Transverse colon (tissue), 4 donors: ENCODE results near the gene CACNA1B.

Source experiments
- EP300 ChIP-seq: sonication (generic); formaldehyde crosslinking; IDR thresholded peaks from one replicate; pipeline ENCODE4 v1.6.1; 2017; ENCODE audit warnings: antibody characterized with exemption, low read depth
- POLR2A ChIP-seq: fragments of 450-650 bp; IDR thresholded peaks from one replicate; pipeline ENCODE4 v1.6.1; 2016; ENCODE audit warnings: antibody characterized with exemption, mild to moderate bottlenecking, moderate library complexity
- POLR2AphosphoS5 ChIP-seq, 3 donors: sonication (generic); formaldehyde crosslinking; IDR thresholded peaks; one replicate each; pipeline ENCODE4 v1.6.1; 2016; ENCODE audit warnings: antibody characterized with exemption in 3 of 3
- TF ChIP-seq, protein P1 (sequence below), 5 experiments: fragments of 200-600 bp in 3 of 5; fragments of 450-650 bp in 2 of 5; sonication (generic) in 3 of 5; IDR thresholded peaks; 1 replicate in 2 of 5; 2 replicates in 3 of 5; pipeline ENCODE4 v1.5.1; 2016 to 2017; ENCODE audit warnings: antibody characterized with exemption in 5 of 5, inconsistent platforms in 3 of 5, mild to moderate bottlenecking in 2 of 5, moderate library complexity in 1 of 5

DNA sequence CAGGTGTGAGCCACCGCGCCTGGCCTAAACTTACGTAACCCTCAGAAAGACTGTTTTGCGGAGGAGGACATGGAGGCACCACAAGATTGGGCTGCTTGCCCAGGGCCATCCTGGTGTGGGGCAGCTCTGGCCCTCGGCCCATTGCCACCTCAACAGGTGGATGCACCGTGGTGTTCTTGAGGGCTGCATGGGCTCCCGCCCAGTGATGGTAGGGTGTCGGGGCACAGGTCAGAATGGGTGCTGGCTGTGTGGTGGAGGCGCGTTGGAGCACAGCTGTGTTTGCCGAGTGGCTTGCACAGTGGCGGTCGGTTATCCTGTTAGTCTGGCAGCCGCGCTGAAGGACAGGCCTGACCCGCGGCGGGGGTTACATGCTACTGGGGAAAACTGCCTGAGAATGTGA, 196.9 kb downstream of the CACNA1B start:
- TF ChIP-seq POLR2A (no peak), EP300 (no peak), POLR2AphosphoS5 (IDR thresholded peaks at IDR 0.05) (no peak)
- TF ChIP-seq, protein P1, sequence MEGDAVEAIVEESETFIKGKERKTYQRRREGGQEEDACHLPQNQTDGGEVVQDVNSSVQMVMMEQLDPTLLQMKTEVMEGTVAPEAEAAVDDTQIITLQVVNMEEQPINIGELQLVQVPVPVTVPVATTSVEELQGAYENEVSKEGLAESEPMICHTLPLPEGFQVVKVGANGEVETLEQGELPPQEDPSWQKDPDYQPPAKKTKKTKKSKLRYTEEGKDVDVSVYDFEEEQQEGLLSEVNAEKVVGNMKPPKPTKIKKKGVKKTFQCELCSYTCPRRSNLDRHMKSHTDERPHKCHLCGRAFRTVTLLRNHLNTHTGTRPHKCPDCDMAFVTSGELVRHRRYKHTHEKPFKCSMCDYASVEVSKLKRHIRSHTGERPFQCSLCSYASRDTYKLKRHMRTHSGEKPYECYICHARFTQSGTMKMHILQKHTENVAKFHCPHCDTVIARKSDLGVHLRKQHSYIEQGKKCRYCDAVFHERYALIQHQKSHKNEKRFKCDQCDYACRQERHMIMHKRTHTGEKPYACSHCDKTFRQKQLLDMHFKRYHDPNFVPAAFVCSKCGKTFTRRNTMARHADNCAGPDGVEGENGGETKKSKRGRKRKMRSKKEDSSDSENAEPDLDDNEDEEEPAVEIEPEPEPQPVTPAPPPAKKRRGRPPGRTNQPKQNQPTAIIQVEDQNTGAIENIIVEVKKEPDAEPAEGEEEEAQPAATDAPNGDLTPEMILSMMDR (IDR thresholded peaks at IDR 0.05): no peak
